ENCODE data around the gene SIPA1L3. TPM values are rescaled to one million over a fixed set of nuclear protein-coding genes. Genes with fewer than 3 reads are reported as not detected.
A peak's percentile ranks its signal among the peaks of the same experiment; 100 is the strongest.

The SIPA1L3 gene
- total and polyA plus RNA-seq, 10 of the 15 experiments (the other 5 are each of a cell fraction or from before 2014, with no cell fraction given), result 0.24 to 66.2 (median 19.1) TPM

DNA sequence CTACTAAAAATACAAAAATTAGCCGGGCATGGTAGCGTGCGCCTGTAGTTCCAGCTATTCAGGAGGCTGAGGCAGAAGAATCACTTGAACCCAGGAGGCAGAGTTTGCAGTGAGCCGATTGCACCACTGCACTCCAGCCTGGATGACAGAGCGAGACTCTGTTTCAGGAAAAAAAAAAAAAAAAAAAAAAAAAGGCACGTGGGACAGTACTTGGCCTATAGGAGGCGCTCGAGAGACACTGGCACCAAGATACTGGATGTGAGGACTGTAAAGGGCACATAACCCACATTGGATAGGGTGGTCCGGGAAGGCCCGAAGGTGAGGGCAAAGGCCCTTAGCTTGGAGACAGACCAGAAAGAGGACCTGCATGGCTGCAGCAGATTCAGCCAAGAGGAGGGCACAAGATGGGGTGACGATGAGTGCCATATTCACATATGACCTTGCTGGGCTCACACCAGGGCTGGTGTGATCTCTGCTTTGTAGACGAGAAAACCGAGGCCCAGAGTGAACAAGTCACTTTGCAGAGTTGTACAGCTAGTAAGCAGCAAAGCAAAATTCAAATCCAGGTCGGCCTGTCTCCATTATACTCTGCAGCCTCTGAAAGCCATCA is 227.6 kb downstream of the SIPA1L3 start (continued):
- TF ChIP-seq RAD21 (IDR thresholded peaks at IDR 0.05; ENCODE audit: insufficient read depth, low read depth, low read length) (peak; percentile 19; the same call in 1 of the 2 replicates), YY1 (IDR thresholded peaks at IDR 0.05; ENCODE audit: low read depth, low read length) (0 out of 2 replicates have a peak, but pooled peaks have one; percentile 43), FOXK2 (IDR thresholded peaks at IDR 0.05) (no peak), LARP7 (IDR thresholded peaks at IDR 0.05) (no peak)
- TF ChIP-seq, protein P1, sequence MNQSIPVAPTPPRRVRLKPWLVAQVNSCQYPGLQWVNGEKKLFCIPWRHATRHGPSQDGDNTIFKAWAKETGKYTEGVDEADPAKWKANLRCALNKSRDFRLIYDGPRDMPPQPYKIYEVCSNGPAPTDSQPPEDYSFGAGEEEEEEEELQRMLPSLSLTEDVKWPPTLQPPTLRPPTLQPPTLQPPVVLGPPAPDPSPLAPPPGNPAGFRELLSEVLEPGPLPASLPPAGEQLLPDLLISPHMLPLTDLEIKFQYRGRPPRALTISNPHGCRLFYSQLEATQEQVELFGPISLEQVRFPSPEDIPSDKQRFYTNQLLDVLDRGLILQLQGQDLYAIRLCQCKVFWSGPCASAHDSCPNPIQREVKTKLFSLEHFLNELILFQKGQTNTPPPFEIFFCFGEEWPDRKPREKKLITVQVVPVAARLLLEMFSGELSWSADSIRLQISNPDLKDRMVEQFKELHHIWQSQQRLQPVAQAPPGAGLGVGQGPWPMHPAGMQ (IDR thresholded peaks at IDR 0.05; ENCODE audit: borderline replicate concordance), result no peak

- ChIA-PET RAD21 (ENCODE audit: unreplicated experiment) (no interaction called here), SMC1A (ENCODE audit: uncharacterized antibody, unreplicated experiment) (interaction anchor here (3.5 kb wide), 1 partner anchor 233 kb away, joined by 14 read pairs; no protein-coding TSS in a partner anchor), POLR2A (no interaction called here), CTCF (interaction anchor here (0.8 to 4.7 kb wide), 6 partner anchors 8 to 236 kb away, joined by 3 to 19 read pairs (median 4); no protein-coding TSS in a partner anchor)
- Histone ChIP-seq H3K79me2 (ENCODE audit: control insufficient read depth, insufficient read depth, low read length) (no peaks in the 10 kb centered on the region), H3K9ac (ENCODE audit: control insufficient read depth, insufficient read depth, low read length) (no peak overlapping the region), H3K4me1 (ENCODE audit: control insufficient read depth, insufficient read depth, low read length) (no peaks in the 10 kb centered on the region), H3K4me2 (ENCODE audit: control insufficient read depth, insufficient read depth) (no peak overlapping the region), H3K4me3 (no peak overlapping the region), H3K27me3 (replicated peaks in 1 of 2; ENCODE audit: control insufficient read depth in 2 of 2, insufficient read depth in 2 of 2, low read length in 1 of 2) (no peaks in the 10 kb centered on the region), H3K27ac (ENCODE audit: control insufficient read depth, insufficient read depth) (no peak overlapping the region), H3K36me3 (ENCODE audit: control insufficient read depth in 2 of 2, insufficient read depth in 2 of 2, low read length in 1 of 2) (peaks cover 5 to 6% of the 10 kb centered on the region in 2 experiments; a peak in 3 of 4 replicates), H3K9me3 (replicated peaks; ENCODE audit: control insufficient read depth, insufficient read depth, low read length) (no peaks in the 10 kb centered on the region), H4K20me1 (ENCODE audit: control insufficient read depth, insufficient read depth) (no peaks in the 10 kb centered on the region; the same call in 1 of the 2 replicates), H2AFZ (ENCODE audit: control insufficient read depth, low read depth, low read length) (no peak overlapping the region)
- 90% methylated on average over 21 of the region's 21 CpGs for WGBS (ENCODE audit: insufficient coverage, insufficient replicate concordance, low lambda C conversion rate, missing lambda C conversion rate)
- BruUV-seq (replicated peaks), result no TSS peak
- FAIRE-seq, result no peak
- intact Hi-C loops (cut with micrococcal nuclease; ENCODE audit: unreplicated experiment), result no loop called here
- in situ Hi-C loops (cut with MboI), result no loop called here
- no peak for DNase-seq (ENCODE audit: low read depth, low spot score)
- no peak for ATAC-seq
- TF ChIP-seq BCL3 (IDR thresholded peaks at IDR 0.05; ENCODE audit: borderline replicate concordance, insufficient read depth, low read depth, low read length, poor library complexity, severe bottlenecking) (no peak), EGR1 (IDR thresholded peaks at IDR 0.05; ENCODE audit: borderline replicate concordance in 1 of 2, low read depth in 2 of 2, low read length in 2 of 2) (no peak), IKZF1 (conservative IDR thresholded peaks at IDR 0.05) (no peak), NR2C1 (IDR thresholded peaks at IDR 0.05) (no peak), USF2 (IDR thresholded peaks at IDR 0.05; ENCODE audit: borderline replicate concordance, low read depth, low read length) (no peak), MXI1 (IDR thresholded peaks at IDR 0.05; ENCODE audit: low read depth, low read length) (no peak), FOXM1 (IDR thresholded peaks at IDR 0.05; ENCODE audit: low read depth, low read length) (no peak), NR2F1 (conservative IDR thresholded peaks at IDR 0.05) (no peak), KDM1A (IDR thresholded peaks at IDR 0.05; ENCODE audit: borderline replicate concordance) (no peak), EED (IDR thresholded peaks at IDR 0.05; ENCODE audit: low read depth) (no peak), SP1 (IDR thresholded peaks at IDR 0.05; ENCODE audit: low read depth, low read length) (no peak), MTA2 (IDR thresholded peaks at IDR 0.05; ENCODE audit: low read depth) (no peak), ZNF274 (IDR thresholded peaks at IDR 0.05; ENCODE audit: insufficient read depth, insufficient read length) (no peak)
Measured at GRCh38 chr19:38135150-38135998, 228.4 kb downstream of the SIPA1L3 start.

Data from GM12878 (cell line).